ENCODE data around the gene RRP12. TPM values are rescaled to one million over a fixed set of nuclear protein-coding genes. Genes with fewer than 3 reads are reported as not detected.
A peak's percentile ranks its signal among the peaks of the same experiment; 100 is the strongest.

The RRP12 gene
- total and polyA plus RNA-seq, 9 of the 15 experiments (the other 6 are each of a cell fraction or from before 2014, with no cell fraction given), result 4.6 to 68.2 (median 21.8) TPM

DNA sequence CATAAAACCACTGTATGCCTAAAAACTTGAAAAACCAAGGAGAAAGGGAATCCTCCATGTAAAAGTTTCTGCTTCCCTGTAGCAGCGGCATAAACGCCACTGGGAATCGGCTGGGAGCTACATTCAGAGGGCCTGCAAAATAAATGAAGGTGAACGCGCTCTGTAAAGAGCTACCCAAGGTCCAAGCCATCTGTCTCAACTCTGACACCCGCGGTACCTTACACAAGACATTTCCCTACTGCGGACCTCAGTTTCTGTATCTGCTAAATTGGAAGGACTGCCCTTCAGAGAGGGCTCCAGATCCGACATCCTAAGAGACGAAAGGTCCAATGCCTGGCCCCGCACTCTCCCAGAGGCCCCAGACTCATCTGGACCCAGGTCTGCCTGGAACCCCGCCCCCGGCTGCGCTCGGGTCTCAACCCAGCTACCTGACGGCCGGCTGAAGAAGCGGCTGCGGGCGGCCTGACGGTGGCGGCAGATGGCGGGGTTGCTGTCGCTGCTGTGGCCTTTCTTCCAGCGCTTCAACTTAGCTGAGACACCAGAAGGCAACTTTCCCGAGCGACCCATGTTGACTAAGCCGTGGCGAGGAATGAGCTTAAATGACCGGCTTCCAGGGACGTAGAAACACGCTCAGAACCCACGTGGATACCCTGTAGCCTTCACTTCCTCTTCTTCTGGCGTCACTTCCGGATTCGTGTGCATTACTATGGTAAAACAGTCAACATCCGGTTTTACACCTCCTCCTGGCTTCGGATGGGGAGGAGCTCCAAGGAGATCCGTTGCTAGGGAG is at the start of gene RRP12 (continued):
- TF ChIP-seq, protein P1, sequence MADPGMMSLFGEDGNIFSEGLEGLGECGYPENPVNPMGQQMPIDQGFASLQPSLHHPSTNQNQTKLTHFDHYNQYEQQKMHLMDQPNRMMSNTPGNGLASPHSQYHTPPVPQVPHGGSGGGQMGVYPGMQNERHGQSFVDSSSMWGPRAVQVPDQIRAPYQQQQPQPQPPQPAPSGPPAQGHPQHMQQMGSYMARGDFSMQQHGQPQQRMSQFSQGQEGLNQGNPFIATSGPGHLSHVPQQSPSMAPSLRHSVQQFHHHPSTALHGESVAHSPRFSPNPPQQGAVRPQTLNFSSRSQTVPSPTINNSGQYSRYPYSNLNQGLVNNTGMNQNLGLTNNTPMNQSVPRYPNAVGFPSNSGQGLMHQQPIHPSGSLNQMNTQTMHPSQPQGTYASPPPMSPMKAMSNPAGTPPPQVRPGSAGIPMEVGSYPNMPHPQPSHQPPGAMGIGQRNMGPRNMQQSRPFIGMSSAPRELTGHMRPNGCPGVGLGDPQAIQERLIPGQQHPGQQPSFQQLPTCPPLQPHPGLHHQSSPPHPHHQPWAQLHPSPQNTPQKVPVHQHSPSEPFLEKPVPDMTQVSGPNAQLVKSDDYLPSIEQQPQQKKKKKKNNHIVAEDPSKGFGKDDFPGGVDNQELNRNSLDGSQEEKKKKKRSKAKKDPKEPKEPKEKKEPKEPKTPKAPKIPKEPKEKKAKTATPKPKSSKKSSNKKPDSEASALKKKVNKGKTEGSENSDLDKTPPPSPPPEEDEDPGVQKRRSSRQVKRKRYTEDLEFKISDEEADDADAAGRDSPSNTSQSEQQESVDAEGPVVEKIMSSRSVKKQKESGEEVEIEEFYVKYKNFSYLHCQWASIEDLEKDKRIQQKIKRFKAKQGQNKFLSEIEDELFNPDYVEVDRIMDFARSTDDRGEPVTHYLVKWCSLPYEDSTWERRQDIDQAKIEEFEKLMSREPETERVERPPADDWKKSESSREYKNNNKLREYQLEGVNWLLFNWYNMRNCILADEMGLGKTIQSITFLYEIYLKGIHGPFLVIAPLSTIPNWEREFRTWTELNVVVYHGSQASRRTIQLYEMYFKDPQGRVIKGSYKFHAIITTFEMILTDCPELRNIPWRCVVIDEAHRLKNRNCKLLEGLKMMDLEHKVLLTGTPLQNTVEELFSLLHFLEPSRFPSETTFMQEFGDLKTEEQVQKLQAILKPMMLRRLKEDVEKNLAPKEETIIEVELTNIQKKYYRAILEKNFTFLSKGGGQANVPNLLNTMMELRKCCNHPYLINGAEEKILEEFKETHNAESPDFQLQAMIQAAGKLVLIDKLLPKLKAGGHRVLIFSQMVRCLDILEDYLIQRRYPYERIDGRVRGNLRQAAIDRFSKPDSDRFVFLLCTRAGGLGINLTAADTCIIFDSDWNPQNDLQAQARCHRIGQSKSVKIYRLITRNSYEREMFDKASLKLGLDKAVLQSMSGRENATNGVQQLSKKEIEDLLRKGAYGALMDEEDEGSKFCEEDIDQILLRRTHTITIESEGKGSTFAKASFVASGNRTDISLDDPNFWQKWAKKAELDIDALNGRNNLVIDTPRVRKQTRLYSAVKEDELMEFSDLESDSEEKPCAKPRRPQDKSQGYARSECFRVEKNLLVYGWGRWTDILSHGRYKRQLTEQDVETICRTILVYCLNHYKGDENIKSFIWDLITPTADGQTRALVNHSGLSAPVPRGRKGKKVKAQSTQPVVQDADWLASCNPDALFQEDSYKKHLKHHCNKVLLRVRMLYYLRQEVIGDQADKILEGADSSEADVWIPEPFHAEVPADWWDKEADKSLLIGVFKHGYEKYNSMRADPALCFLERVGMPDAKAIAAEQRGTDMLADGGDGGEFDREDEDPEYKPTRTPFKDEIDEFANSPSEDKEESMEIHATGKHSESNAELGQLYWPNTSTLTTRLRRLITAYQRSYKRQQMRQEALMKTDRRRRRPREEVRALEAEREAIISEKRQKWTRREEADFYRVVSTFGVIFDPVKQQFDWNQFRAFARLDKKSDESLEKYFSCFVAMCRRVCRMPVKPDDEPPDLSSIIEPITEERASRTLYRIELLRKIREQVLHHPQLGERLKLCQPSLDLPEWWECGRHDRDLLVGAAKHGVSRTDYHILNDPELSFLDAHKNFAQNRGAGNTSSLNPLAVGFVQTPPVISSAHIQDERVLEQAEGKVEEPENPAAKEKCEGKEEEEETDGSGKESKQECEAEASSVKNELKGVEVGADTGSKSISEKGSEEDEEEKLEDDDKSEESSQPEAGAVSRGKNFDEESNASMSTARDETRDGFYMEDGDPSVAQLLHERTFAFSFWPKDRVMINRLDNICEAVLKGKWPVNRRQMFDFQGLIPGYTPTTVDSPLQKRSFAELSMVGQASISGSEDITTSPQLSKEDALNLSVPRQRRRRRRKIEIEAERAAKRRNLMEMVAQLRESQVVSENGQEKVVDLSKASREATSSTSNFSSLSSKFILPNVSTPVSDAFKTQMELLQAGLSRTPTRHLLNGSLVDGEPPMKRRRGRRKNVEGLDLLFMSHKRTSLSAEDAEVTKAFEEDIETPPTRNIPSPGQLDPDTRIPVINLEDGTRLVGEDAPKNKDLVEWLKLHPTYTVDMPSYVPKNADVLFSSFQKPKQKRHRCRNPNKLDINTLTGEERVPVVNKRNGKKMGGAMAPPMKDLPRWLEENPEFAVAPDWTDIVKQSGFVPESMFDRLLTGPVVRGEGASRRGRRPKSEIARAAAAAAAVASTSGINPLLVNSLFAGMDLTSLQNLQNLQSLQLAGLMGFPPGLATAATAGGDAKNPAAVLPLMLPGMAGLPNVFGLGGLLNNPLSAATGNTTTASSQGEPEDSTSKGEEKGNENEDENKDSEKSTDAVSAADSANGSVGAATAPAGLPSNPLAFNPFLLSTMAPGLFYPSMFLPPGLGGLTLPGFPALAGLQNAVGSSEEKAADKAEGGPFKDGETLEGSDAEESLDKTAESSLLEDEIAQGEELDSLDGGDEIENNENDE (IDR thresholded peaks at IDR 0.05; ENCODE audit: low read depth, low read length), result no peak
- TF ChIP-seq NUFIP1 (IDR thresholded peaks at IDR 0.05; ENCODE audit: partially characterized antibody), result no peak
- TF ChIP-seq PRMT5 (CRISPR knock-in tag; IDR thresholded peaks at IDR 0.05), result no peak
- TF ChIP-seq MECOM (CRISPR knock-in tag; IDR thresholded peaks at IDR 0.05), result no peak
- TF ChIP-seq SP1 (CRISPR knock-in tag; IDR thresholded peaks at IDR 0.05), result peak; percentile 3; the same call in 1 of the 2 replicates
- TF ChIP-seq TARDBP (IDR thresholded peaks at IDR 0.05), result no peak
- TF ChIP-seq TOE1 (IDR thresholded peaks at IDR 0.05; ENCODE audit: borderline replicate concordance), result no peak
- no peak for TF ChIP-seq TOE1 (CRISPR knock-in tag; IDR thresholded peaks at IDR 0.05; ENCODE audit: borderline replicate concordance, low read depth)
- no peak for TF ChIP-seq DNMT1 (IDR thresholded peaks at IDR 0.05)
- TF ChIP-seq PHF8 (IDR thresholded peaks at IDR 0.05; ENCODE audit: borderline replicate concordance, low read length), result peak; percentile 63; the same call in 1 of the 2 replicates
- TF ChIP-seq CAMTA2 (CRISPR knock-in tag; conservative IDR thresholded peaks at IDR 0.05), result no peak
- TF ChIP-seq U2AF1 (optimal IDR thresholded peaks at IDR 0.05; ENCODE audit: low read depth, low read length), result no peak
- TF ChIP-seq, protein P2, sequence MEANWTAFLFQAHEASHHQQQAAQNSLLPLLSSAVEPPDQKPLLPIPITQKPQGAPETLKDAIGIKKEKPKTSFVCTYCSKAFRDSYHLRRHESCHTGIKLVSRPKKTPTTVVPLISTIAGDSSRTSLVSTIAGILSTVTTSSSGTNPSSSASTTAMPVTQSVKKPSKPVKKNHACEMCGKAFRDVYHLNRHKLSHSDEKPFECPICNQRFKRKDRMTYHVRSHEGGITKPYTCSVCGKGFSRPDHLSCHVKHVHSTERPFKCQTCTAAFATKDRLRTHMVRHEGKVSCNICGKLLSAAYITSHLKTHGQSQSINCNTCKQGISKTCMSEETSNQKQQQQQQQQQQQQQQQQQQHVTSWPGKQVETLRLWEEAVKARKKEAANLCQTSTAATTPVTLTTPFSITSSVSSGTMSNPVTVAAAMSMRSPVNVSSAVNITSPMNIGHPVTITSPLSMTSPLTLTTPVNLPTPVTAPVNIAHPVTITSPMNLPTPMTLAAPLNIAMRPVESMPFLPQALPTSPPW (CRISPR knock-in tag; IDR thresholded peaks at IDR 0.05), result no peak

Measured in K562 (cell line).